ENCODE results near the gene DOP1A.

The DOP1A gene

GRCh38 chr6:83215131-83216047 lies 147.9 kb downstream of the DOP1A start:
- TF ChIP-seq CTCF (IDR thresholded peaks at IDR 0.05; ENCODE audit: borderline replicate concordance, insufficient read depth, low read depth, low read length), result peak; percentile 83

GRCh38 chr6:83216806-83217205 lies 149.3 kb downstream of the DOP1A start:
- TF ChIP-seq CTCF (IDR thresholded peaks at IDR 0.05; ENCODE audit: borderline replicate concordance, insufficient read depth, low read depth, low read length), result no peak
- no peak overlapping the region for H3K4me3 ChIP-seq (ENCODE audit: low read depth, low read length)

More at GRCh38 chr6:83215131-83216047, 147.9 kb downstream of the DOP1A start:
- H3K4me3 ChIP-seq (ENCODE audit: low read depth, low read length), result no peak overlapping the region
